Measurements from ENCODE around the gene DESI2.

- TF ChIP-seq CTCF (IDR thresholded peaks at IDR 0.05) (no peak), POLR2A (IDR thresholded peaks at IDR 0.05) (no peak)
Measured at GRCh38 chr1:244614113-244614836, 38.7 kb upstream of the DESI2 start.
